Endothelial cell (in vitro differentiated cells): Measurements from ENCODE around the gene ZDHHC1. TPM values are rescaled to one million over a fixed set of nuclear protein-coding genes. Genes with fewer than 3 reads are reported as not detected.

Experiments
- DNase-seq: peaks from one replicate; pipeline ENCODE4 v3.0.0; 2021; ENCODE audit warnings: low spot score
- H3K27ac Mint-ChIP-seq: one replicate; pipeline ENCODE4 v1.8.0; 2021; ENCODE audit warnings: mixed read lengths, inconsistent platforms; ENCODE audit not compliant: unreplicated experiment
- H3K27me3 Mint-ChIP-seq: one replicate; pipeline ENCODE4 v1.8.0; 2021; ENCODE audit warnings: mild to moderate bottlenecking, moderate library complexity, mixed read lengths, inconsistent platforms; ENCODE audit not compliant: unreplicated experiment
- H3K36me3 Mint-ChIP-seq: one replicate; pipeline ENCODE4 v1.8.0; 2021; ENCODE audit warnings: mild to moderate bottlenecking, low read depth, mixed read lengths, inconsistent platforms; ENCODE audit not compliant: unreplicated experiment
- H3K4me1 Mint-ChIP-seq: one replicate; pipeline ENCODE4 v1.8.0; 2021; ENCODE audit warnings: mild to moderate bottlenecking, mixed read lengths, inconsistent platforms; ENCODE audit not compliant: unreplicated experiment
- H3K4me3 Mint-ChIP-seq: one replicate; pipeline ENCODE4 v1.8.0; 2021; ENCODE audit warnings: mild to moderate bottlenecking, mixed read lengths, inconsistent platforms; ENCODE audit not compliant: unreplicated experiment
- H3K9me3 Mint-ChIP-seq: one replicate; pipeline ENCODE4 v1.8.0; 2021; ENCODE audit warnings: mixed read lengths, inconsistent platforms; ENCODE audit not compliant: unreplicated experiment
- total RNA-seq: library from RNA; stranded (reverse); fragmentation: NEBNext Ultra II Directional; extraction: Animal tissue kit (Norgen Biotek cat#: 25700); gene quantifications from one replicate; pipeline ENCODE4 v1.2.1, GENCODE V29; 2021; ENCODE audit not compliant: unreplicated experiment
- TF ChIP-seq, protein P1 (sequence below): fragments of 200-600 bp; sonication (generic); IDR thresholded peaks from one replicate; pipeline ENCODE4 v1.5.0; 2021; ENCODE audit warnings: antibody characterized with exemption; ENCODE audit not compliant: unreplicated experiment

ZDHHC1 gene
- total RNA-seq, 1 donor from 2014 or later = 7.2 TPM

- Mint-ChIP-seq H3K4me3 (no peak overlapping the region), H3K27me3 (no peaks in the 10 kb centered on the region), H3K4me1 (peaks cover 35% of the 10 kb centered on the region), H3K9me3 (no peaks in the 10 kb centered on the region), H3K36me3 (no peaks in the 10 kb centered on the region), H3K27ac (no peak overlapping the region)
- DNase-seq = no peak
- TF ChIP-seq, protein P1, sequence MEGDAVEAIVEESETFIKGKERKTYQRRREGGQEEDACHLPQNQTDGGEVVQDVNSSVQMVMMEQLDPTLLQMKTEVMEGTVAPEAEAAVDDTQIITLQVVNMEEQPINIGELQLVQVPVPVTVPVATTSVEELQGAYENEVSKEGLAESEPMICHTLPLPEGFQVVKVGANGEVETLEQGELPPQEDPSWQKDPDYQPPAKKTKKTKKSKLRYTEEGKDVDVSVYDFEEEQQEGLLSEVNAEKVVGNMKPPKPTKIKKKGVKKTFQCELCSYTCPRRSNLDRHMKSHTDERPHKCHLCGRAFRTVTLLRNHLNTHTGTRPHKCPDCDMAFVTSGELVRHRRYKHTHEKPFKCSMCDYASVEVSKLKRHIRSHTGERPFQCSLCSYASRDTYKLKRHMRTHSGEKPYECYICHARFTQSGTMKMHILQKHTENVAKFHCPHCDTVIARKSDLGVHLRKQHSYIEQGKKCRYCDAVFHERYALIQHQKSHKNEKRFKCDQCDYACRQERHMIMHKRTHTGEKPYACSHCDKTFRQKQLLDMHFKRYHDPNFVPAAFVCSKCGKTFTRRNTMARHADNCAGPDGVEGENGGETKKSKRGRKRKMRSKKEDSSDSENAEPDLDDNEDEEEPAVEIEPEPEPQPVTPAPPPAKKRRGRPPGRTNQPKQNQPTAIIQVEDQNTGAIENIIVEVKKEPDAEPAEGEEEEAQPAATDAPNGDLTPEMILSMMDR = peak; percentile 65
These were observed 67.1 kb downstream of the ZDHHC1 start for GRCh38 chr16:67349172-67349571.

DNA sequence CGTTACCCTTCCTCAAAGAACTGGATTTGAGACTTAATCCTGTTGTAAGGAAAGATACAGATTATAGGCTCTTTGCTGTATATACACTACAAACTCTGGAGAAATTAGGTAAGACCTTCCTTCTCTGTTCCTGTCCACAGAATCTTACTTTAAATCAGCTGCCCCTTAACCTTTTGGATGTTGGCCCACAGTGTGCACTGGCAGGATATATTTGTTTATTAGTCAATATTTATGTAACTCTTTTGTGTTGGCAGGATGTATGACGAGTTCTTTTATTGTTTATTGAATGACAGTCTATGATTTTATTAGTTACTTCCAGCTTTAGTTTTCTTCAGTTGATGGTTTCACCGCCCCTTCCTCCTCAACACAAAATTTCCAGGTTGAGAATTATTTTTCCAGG is 69.9 kb downstream of the ZDHHC1 start:
- Mint-ChIP-seq H3K9me3 (no peaks in the 10 kb centered on the region), H3K4me3 (no peak overlapping the region), H3K4me1 (peaks cover 35% of the 10 kb centered on the region), H3K36me3 (no peaks in the 10 kb centered on the region), H3K27me3 (no peaks in the 10 kb centered on the region), H3K27ac (peak overlapping the region; percentile 91)
- TF ChIP-seq, protein P1 = no peak
- DNase-seq = no peak

- Mint-ChIP-seq H3K27me3 (no peaks in the 10 kb centered on the region), H3K4me1 (peaks cover 35% of the 10 kb centered on the region), H3K27ac (peak overlapping the region; percentile 91), H3K9me3 (no peaks in the 10 kb centered on the region), H3K4me3 (no peak overlapping the region), H3K36me3 (no peaks in the 10 kb centered on the region)
- no peak for DNase-seq
- TF ChIP-seq, protein P1 = no peak
These were observed 70.9 kb downstream of the ZDHHC1 start for GRCh38 chr16:67345401-67345800.

Other genes with a start within 250 kb of the ZDHHC1 start
- 2.6 TPM for gene NOL3, start 245.9 kb downstream of the ZDHHC1 start, total RNA-seq
- gene MATCAP1, start 232.5 kb downstream of the ZDHHC1 start, total RNA-seq = 88.8 TPM
- gene EXOC3L1, start 226.3 kb downstream of the ZDHHC1 start, total RNA-seq = 150 TPM
- gene E2F4, start 224.3 kb downstream of the ZDHHC1 start, total RNA-seq = 113 TPM
- 25.3 TPM for gene ELMO3, start 217.3 kb downstream of the ZDHHC1 start, total RNA-seq
- 33.6 TPM for gene TMEM208, start 189.3 kb downstream of the ZDHHC1 start, total RNA-seq
- gene FHOD1, start 169.0 kb downstream of the ZDHHC1 start, total RNA-seq = 248 TPM
- 17.2 TPM for gene SLC9A5, start 167.5 kb downstream of the ZDHHC1 start, total RNA-seq
- 9.5 TPM for gene PLEKHG4, start 136.9 kb downstream of the ZDHHC1 start, total RNA-seq
- gene KCTD19, start 89.7 kb downstream of the ZDHHC1 start, total RNA-seq = 2.0 TPM
- gene LRRC36, start 89.7 kb downstream of the ZDHHC1 start, total RNA-seq = 24.1 TPM
- 1.1 TPM for gene TPPP3, start 23.0 kb downstream of the ZDHHC1 start, total RNA-seq
- gene HSD11B2, start 14.6 kb upstream of the ZDHHC1 start, total RNA-seq = 3.3 TPM
- gene ATP6V0D1, start 64.7 kb upstream of the ZDHHC1 start, total RNA-seq = 107 TPM
- not detected for gene AGRP, start 67.1 kb upstream of the ZDHHC1 start, total RNA-seq
- 184 TPM for gene RIPOR1, start 112.4 kb upstream of the ZDHHC1 start, total RNA-seq
- 40.1 TPM for gene CTCF, start 146.0 kb upstream of the ZDHHC1 start, total RNA-seq
- 3.6 TPM for gene CARMIL2, start 228.7 kb upstream of the ZDHHC1 start, total RNA-seq
- gene ACD, start 243.8 kb upstream of the ZDHHC1 start, total RNA-seq = 27.1 TPM
- gene PARD6A, start 244.5 kb upstream of the ZDHHC1 start, total RNA-seq = 1.2 TPM